DMS79 (cell line): Measurements from ENCODE around the gene IQGAP3.
A peak's percentile ranks its signal among the peaks of the same experiment; 100 is the strongest.
"Not testable (repeated sequence)": the region's sequence is repeated elsewhere in the genome, so short reads cannot be mapped to it uniquely, and the experiment has no call there.

Experiments used
- DNase-seq: peaks from one replicate; lab custom pipeline; 2025; lab: John Stamatoyannopoulos, UW

Gene IQGAP3

DNA sequence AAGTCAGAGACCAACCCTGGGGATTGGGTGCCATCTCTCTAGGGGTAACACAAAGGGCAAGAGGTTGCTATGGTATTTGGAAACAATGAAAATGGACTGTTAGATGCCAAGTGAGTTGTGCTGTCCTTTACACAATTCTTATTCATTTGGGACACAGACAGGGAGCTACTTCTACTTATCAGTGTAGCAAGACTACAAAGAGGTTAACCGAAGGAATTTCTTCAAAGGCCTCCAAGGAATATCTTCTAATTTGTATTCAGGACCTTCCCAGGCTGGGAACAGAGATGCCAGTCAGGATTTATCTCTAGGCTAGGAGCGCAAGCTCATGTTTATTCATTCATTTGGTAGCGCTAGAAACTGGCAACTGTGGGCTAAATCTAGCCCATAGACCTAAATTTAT lies 21.8 kb upstream of the IQGAP3 start:
- no peak for DNase-seq

DNA sequence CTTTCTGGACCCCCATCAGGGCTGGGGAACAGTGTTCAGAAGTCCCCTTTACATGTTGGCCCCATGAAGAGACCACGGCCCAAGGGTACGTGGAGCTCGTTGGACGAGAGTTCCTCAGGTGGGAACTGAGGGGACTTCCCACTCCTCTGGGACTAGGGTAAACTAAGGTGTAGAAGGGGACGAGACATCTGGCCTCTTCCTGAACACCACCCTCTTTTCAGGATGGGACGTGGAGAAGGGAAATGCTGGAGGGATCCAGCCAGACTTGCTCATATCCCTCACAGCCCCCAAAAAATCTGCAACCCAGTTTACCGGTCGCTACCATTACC lies 21.3 kb upstream of the IQGAP3 start:
- DNase-seq: no peak

DNA sequence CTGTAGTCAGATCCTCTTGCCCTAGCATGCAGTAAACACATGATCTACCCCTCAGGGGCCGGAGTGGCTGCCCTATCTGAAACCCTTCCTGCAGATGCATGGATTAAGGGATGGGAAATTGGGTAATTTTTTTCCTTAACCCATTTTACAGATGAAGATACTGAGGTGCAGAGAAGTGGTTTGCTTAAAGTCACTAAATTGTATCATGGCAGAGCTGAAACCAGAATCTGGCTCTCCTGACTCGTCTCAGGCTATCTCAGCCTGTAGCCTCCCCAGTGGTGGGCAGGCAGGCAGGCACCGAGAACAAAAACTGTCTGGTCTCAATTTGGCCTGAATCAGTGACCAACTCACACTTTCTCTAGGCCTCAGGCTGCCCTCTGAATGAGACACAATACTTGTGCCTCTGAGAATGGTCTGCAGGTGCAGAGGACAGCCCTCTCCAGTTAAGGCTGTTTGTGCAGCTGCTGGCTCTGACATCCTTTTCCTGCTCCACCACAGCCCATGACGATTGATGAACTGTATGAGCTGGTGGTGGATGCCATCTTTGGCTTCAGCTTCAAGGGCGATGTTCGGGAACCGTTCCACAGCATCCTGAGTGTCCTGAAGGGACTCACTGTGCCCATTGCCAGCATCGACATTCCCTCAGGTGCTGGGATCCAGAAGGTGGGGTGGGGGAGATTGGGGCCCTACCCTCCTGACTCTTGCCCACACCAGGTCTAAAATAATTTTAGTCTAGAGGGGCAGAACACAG lies 20.7 kb upstream of the IQGAP3 start:
- DNase-seq: no peak

DNA sequence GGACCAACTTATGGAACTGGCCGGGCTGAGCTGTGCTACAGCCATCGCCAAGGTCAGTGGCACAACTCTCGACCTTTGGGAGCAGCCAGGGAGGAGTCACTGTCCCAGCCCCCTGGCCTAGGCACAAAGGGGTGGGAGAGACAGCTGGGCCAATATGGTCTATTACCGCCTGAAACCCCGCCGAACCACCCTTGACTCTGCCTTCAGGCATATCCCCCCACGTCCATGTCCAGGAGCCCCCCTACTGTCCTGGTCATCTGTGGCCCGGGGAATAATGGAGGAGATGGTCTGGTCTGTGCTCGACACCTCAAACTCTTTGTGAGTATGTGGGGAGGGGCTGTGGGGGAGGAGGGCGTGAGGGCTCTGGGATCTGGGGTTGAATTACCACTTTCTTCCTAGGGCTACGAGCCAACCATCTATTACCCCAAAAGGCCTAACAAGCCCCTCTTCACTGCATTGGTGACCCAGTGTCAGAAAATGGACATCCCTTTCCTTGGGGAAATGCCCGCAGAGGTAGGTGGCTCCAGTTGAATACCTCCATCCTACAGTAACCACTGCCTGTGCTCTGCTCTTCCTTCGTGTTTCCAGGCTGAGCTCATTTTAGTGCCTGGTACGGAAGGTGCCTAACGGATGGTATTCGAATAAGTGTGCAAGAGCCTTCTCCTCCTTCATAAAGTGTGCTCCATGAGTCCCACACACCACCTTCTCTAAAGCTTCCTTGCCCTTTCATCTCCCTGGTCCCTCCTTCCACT lies 20.0 kb upstream of the IQGAP3 start:
- DNase-seq: no peak

GRCh38 chr1:156591432-156592157 lies 19.2 kb upstream of the IQGAP3 start, which contains the start of gene NAXE:
Gene NAXE, plus strand, starts transcription at chr1:156591776. Its CDS starts 29 bp downstream, at chr1:156591805.
- peak; percentile 47 for DNase-seq

- no peak for DNase-seq
Measured at GRCh38 chr1:156591181-156591431, 18.7 kb upstream of the IQGAP3 start.

- no peak for DNase-seq
Measured at GRCh38 chr1:156590326-156591180, 18.2 kb upstream of the IQGAP3 start.

DNA sequence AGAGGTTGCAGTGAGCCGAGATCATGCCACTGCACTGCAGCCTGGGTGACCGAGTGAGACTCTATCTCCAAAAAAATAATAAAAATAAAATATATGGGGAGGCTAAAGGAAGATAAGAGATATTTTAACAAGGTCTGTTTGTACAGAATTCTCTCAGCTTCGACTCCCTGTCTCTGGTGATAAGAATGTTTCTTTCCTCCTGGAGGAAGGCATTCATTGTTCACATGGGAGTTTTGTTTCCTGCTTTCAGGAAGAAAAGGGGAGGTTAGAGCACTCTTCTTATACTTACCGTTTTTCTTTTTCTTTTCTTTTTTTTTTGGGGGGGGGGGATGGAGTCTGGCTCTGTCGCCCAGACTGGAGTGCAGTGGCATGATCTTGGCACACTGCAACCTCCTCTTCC lies 17.2 kb upstream of the IQGAP3 start:
- DNase-seq: no peak

GRCh38 chr1:156587927-156588326 lies 15.6 kb upstream of the IQGAP3 start:
- DNase-seq: not testable (repeated sequence)

GRCh38 chr1:156586892-156587477 lies 14.6 kb upstream of the IQGAP3 start:
- DNase-seq: no peak

- DNase-seq: no peak
Measured at GRCh38 chr1:156586323-156586722, 14.0 kb upstream of the IQGAP3 start.

DNA sequence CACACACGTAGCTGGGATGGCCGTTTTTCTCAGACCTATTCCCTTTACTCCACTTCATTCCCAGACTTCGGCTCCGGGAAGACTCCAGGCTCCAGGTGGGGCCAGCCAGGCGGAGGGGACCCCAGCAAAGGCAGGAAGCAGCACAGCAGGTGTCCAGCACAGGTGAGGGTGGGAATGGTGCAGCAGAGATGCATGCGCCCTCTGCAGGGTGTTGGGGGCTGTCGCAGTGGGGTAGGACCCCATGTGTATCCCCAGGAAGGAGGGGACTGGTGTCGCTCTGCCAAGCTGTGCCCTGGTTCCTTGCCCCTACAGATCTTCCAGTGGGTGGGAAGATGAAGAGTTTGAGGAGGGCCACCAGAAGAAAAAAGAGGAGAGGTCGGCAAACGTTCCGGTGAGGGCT lies 12.4 kb upstream of the IQGAP3 start:
- DNase-seq: no peak

GRCh38 chr1:156583821-156584622 lies 11.7 kb upstream of the IQGAP3 start:
- peak; percentile 75 for DNase-seq

GRCh38 chr1:156582388-156583017 lies 10.1 kb upstream of the IQGAP3 start:
- DNase-seq: no peak

DNA sequence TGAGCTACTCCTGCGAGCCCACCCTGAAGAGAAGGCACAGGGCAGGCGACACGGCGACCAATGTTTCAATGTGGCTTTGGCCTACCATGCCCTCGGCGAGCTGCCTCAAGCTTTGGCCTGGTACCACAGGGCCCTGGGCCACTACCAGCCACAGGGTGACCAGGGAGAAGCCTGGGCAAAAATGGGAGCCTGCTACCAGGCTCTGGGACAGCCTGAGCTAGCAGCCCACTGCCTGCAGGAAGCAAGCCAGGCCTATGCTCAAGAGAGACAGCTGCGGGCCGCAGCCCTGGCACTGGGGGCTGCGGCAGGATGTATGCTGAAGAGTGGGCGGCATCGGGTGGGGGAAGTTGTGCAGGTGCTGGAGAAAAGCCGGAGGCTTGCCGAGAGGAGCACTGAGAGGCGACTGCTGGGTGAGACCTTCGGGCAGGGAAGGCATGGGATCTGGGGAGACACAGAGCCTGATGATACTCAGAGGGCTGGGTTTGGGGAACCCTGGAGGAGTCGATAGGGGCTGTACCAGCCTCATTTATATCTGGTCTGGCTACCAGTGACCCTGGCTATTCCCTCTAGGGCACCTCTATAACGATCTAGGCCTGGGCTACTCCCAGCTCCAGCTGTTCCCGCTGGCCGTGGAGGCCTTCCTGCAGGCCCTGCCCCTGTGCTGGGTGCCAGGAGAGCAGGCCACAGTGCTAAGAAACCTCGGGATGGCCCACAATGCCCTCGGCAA lies 9.5 kb upstream of the IQGAP3 start:
- no peak for DNase-seq

GRCh38 chr1:156579472-156579871 lies 7.1 kb upstream of the IQGAP3 start, which contains the start of gene TTC24:
Gene TTC24, plus strand, starts transcription at chr1:156579723. Its CDS starts 1,642 bp downstream, at chr1:156581365.
- no peak for DNase-seq

GRCh38 chr1:156578055-156578454 lies 5.7 kb upstream of the IQGAP3 start:
- DNase-seq: no peak

DNA sequence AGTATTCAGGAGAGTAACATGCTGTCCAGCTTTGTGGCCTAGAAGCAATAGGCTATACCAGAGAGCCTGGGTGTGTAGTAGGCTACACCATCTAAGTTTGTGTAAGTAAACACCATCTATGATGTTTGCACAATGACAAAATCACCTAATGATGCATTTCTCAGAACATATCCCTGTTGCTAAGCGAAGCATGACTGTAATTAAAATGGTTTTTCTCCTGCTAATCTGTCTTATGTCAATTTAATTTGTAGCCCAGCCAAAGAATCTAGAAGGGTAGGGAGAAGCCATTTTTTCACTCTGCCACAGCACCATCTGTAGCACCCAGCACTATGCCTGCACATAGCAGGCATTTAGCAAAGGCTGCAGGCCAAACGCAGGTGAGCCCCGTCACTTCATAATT lies 5.2 kb upstream of the IQGAP3 start:
- DNase-seq: no peak

GRCh38 chr1:156574039-156574633 lies 1.8 kb upstream of the IQGAP3 start:
- no peak for DNase-seq
